HepG2 (cell line): ENCODE measurements around the gene MAP3K14. TPM values are rescaled to one million over a fixed set of nuclear protein-coding genes. Genes with fewer than 3 reads are reported as not detected.
A peak's percentile ranks its signal among the peaks of the same experiment; 100 is the strongest.

ENCODE experiments used
- AGO1 ChIP-seq: fragments of 200-400 bp; formaldehyde crosslinking; IDR thresholded peaks from 2 replicates; pipeline ENCODE4 v1.6.1; 2017; ENCODE audit warnings: mild to moderate bottlenecking, low read depth, low read length, moderate library complexity; ENCODE audit not compliant: poor library complexity, severe bottlenecking
- CBX5 ChIP-seq: sonication (generic); formaldehyde crosslinking; IDR thresholded peaks from 2 replicates; pipeline ENCODE4 v1.4.0; 2020; ENCODE audit warnings: missing genetic modification reagents, borderline replicate concordance
- FOXO1 ChIP-seq: sonication (generic); formaldehyde crosslinking; IDR thresholded peaks from 2 replicates; pipeline ENCODE4 v1.4.0; 2020; ENCODE audit warnings: missing genetic modification reagents
- GABPB1 ChIP-seq: IDR thresholded peaks from 2 replicates; pipeline ENCODE4 v1.6.1; 2016; ENCODE audit warnings: mild to moderate bottlenecking, missing genetic modification reagents, moderate library complexity, missing compliant biosample characterization
- KAT2B ChIP-seq: fragments of 150-350 bp; IDR thresholded peaks from 2 replicates; pipeline ENCODE4 v1.6.1; 2014; ENCODE audit warnings: low read depth, low read length, borderline replicate concordance
- MXI1 ChIP-seq: IDR thresholded peaks from 3 replicates; pipeline ENCODE4 v1.6.1; 2012; ENCODE audit warnings: low read depth, low read length, inconsistent platforms, borderline replicate concordance
- MYC ChIP-seq: sonication (generic); formaldehyde crosslinking; IDR thresholded peaks from 2 replicates; pipeline ENCODE4 v1.9.0; 2021; ENCODE audit warnings: missing genetic modification reagents, borderline replicate concordance
- MYNN ChIP-seq: sonication (generic); formaldehyde crosslinking; IDR thresholded peaks from 2 replicates; pipeline ENCODE4 v1.4.0; 2020; ENCODE audit warnings: mild to moderate bottlenecking, low read depth, missing genetic modification reagents
- PAWR ChIP-seq: sonication (generic); formaldehyde crosslinking; IDR thresholded peaks from 2 replicates; pipeline ENCODE4 v1.4.0; 2020; ENCODE audit warnings: missing genetic modification reagents, mild to moderate bottlenecking, borderline replicate concordance
- PHF5A ChIP-seq: IDR thresholded peaks from one replicate; pipeline ENCODE4 v1.6.1; 2018; ENCODE audit warnings: low read depth, missing genetic modification reagents; ENCODE audit not compliant: unreplicated experiment
- POLR2AphosphoS2 ChIP-seq: IDR thresholded peaks from 2 replicates; pipeline ENCODE4 v1.6.1; 2011; ENCODE audit warnings: low read depth, low read length, improper control_type of control experiment
- RBM22 ChIP-seq: fragments of 200-400 bp; formaldehyde crosslinking; optimal IDR thresholded peaks from 2 replicates; pipeline ENCODE3; 2017; ENCODE audit warnings: mild to moderate bottlenecking, low read length, moderate library complexity
- RXRA ChIP-seq: sonication (generic); formaldehyde crosslinking; IDR thresholded peaks from 2 replicates; pipeline ENCODE4 v1.5.1; 2020; ENCODE audit warnings: missing genetic modification reagents
- SAFB2 ChIP-seq: sonication (generic); formaldehyde crosslinking; IDR thresholded peaks from 2 replicates; pipeline ENCODE4 v1.5.1; 2020; ENCODE audit warnings: missing genetic modification reagents, low read depth, mild to moderate bottlenecking, borderline replicate concordance
- SIN3B ChIP-seq: fragments of 150-350 bp; IDR thresholded peaks from 2 replicates; pipeline ENCODE4 v1.6.1; 2014; ENCODE audit warnings: low read length
- SKI ChIP-seq: fragments of 450-650 bp; IDR thresholded peaks from one replicate; pipeline ENCODE4 v1.6.1; 2018; ENCODE audit warnings: mild to moderate bottlenecking; ENCODE audit not compliant: partially characterized antibody
- SNAPC5 ChIP-seq: sonication (generic); formaldehyde crosslinking; IDR thresholded peaks from 2 replicates; pipeline ENCODE4 v1.8.1; 2023; ENCODE audit warnings: mild to moderate bottlenecking, missing genetic modification reagents, borderline replicate concordance
- SP4 ChIP-seq: sonication (generic); formaldehyde crosslinking; IDR thresholded peaks from 2 replicates; pipeline ENCODE4 v1.8.1; 2023; ENCODE audit warnings: mild to moderate bottlenecking, missing genetic modification reagents
- TAF15 ChIP-seq: fragments of 200-400 bp; formaldehyde crosslinking; IDR thresholded peaks from one replicate; pipeline ENCODE4 v1.6.1; 2018; ENCODE audit warnings: mild to moderate bottlenecking, low read depth, low read length; ENCODE audit not compliant: poor library complexity, severe bottlenecking
- TBX2 ChIP-seq: sonication (generic); formaldehyde crosslinking; IDR thresholded peaks from 2 replicates; pipeline ENCODE4 v1.5.0; 2020; ENCODE audit warnings: missing genetic modification reagents, mild to moderate bottlenecking, borderline replicate concordance
- U2AF2 ChIP-seq: fragments of 200-400 bp; formaldehyde crosslinking; IDR thresholded peaks from 2 replicates; pipeline ENCODE4 v1.6.1; 2017; ENCODE audit warnings: low read depth, mild to moderate bottlenecking, low read length
- YEATS2 ChIP-seq: sonication (generic); formaldehyde crosslinking; IDR thresholded peaks from 2 replicates; pipeline ENCODE4 v1.4.0; 2020; ENCODE audit warnings: missing genetic modification reagents, borderline replicate concordance
- YEATS4 ChIP-seq: sonication (generic); formaldehyde crosslinking; IDR thresholded peaks from 2 replicates; pipeline ENCODE4 v1.4.0; 2020; ENCODE audit warnings: missing genetic modification reagents, borderline replicate concordance
- ZBTB25 ChIP-seq: IDR thresholded peaks from 2 replicates; pipeline ENCODE4 v1.6.1; 2018; ENCODE audit warnings: missing genetic modification reagents
- ZNF10 ChIP-seq: sonication (generic); formaldehyde crosslinking; IDR thresholded peaks from 2 replicates; pipeline ENCODE4 v1.4.0; 2020; ENCODE audit warnings: mild to moderate bottlenecking, low read depth, missing genetic modification reagents, borderline replicate concordance
- ZNF367 ChIP-seq: sonication (generic); formaldehyde crosslinking; IDR thresholded peaks from 2 replicates; pipeline ENCODE4 v1.4.0; 2020; ENCODE audit warnings: missing genetic modification reagents, borderline replicate concordance
- ZNF451 ChIP-seq: sonication (generic); formaldehyde crosslinking; IDR thresholded peaks from 2 replicates; pipeline ENCODE4 v1.5.0; 2020; ENCODE audit warnings: mild to moderate bottlenecking, missing genetic modification reagents
- ZNF597 ChIP-seq: sonication (generic); formaldehyde crosslinking; IDR thresholded peaks from 2 replicates; pipeline ENCODE4 v1.5.0; 2020; ENCODE audit warnings: missing genetic modification reagents
- ZNF737 ChIP-seq: sonication (generic); formaldehyde crosslinking; IDR thresholded peaks from 2 replicates; pipeline ENCODE4 v1.5.0; 2020; ENCODE audit warnings: missing genetic modification reagents, mild to moderate bottlenecking, borderline replicate concordance
- polyA plus RNA-seq, 8 experiments: library from polyadenylated mRNA; depleted of rRNA in 3 of 8; stranded (reverse) in 7 of 8; unstranded in 1 of 8; fragments of >200 nt; fragmentation: Illumina TruSeq in 4 of 8; extraction: Trizol in 4 of 8; gene quantifications; 2 replicates each; pipeline versions ENCODE4 v1.2.1 to v1.2.3, GENCODE V29; 2011 to 2016; ENCODE audit warnings: low read depth in 4 of 8, missing spikeins in 1 of 8, mixed read lengths in 1 of 8; ENCODE audit not compliant: insufficient read depth in 1 of 8
- total RNA-seq, 5 experiments: library from RNA; depleted of rRNA; stranded (reverse); fragments of >200 nt; fragmentation: Illumina TruSeq; extraction: Trizol; gene quantifications; 2 replicates each; pipeline ENCODE4 v1.2.3, GENCODE V29; 2016; ENCODE audit warnings: low read depth in 1 of 5

Gene MAP3K14
- total and polyA plus RNA-seq, 2 of the 13 experiments (the other 11 are each of a cell fraction or from before 2014, with no cell fraction given), result 2.6 TPM

- no peak; the same call in 2 of the 3 replicates for TF ChIP-seq MXI1
- TF ChIP-seq SP4 (CRISPR knock-in tag), result peak; percentile 65; the same call in 1 of the 2 replicates
- TF ChIP-seq ZNF737 (CRISPR knock-in tag), result no peak
- TF ChIP-seq AGO1, result no peak
- TF ChIP-seq TAF15, result no peak
- TF ChIP-seq RXRA (CRISPR knock-in tag), result no peak; the same call in 1 of the 2 replicates
- no peak for TF ChIP-seq KAT2B
- 0 out of 2 replicates have a peak, but pooled peaks have one; percentile 17 for TF ChIP-seq ZNF451 (CRISPR knock-in tag)
- peak; percentile 55 for TF ChIP-seq MYC
- no peak for TF ChIP-seq ZNF597
- no peak for TF ChIP-seq SAFB2 (CRISPR knock-in tag)
- peak; percentile 85 for TF ChIP-seq GABPB1 (CRISPR knock-in tag)
- TF ChIP-seq SKI, result no peak
- no peak for TF ChIP-seq YEATS4 (CRISPR knock-in tag)
- peak; percentile 50 for TF ChIP-seq PHF5A (CRISPR knock-in tag)
- no peak for TF ChIP-seq U2AF2
- TF ChIP-seq ZBTB25 (CRISPR knock-in tag), result peak; percentile 50; the same call in 1 of the 2 replicates
- TF ChIP-seq ZNF10 (CRISPR knock-in tag), result no peak
- TF ChIP-seq YEATS2, result peak; percentile 13; the same call in 1 of the 2 replicates
- no peak; the same call in 1 of the 2 replicates for TF ChIP-seq ZNF367 (CRISPR knock-in tag)
- TF ChIP-seq POLR2AphosphoS2, result no peak
- no peak for TF ChIP-seq CBX5 (CRISPR knock-in tag)
- peak; percentile 78; the same call in 1 of the 2 replicates for TF ChIP-seq TBX2
- no peak for TF ChIP-seq SIN3B
- TF ChIP-seq SNAPC5 (CRISPR knock-in tag), result no peak
- TF ChIP-seq PAWR (CRISPR knock-in tag), result no peak
- no peak for TF ChIP-seq FOXO1 (CRISPR knock-in tag)
- no peak for TF ChIP-seq MYNN (CRISPR knock-in tag)
- TF ChIP-seq RBM22, result no peak
These were observed 69.2 kb downstream of the MAP3K14 start (continued) for GRCh38 chr17:45247429-45248131.
